GM19463 (cell line): ENCODE measurements around the gene SDK2.
"Not testable (repeated sequence)": the region's sequence is repeated elsewhere in the genome, so short reads cannot be mapped to it uniquely, and the experiment has no call there.

Experiments
- ATAC-seq: cut with Tn5 transposase; IDR thresholded peaks from one replicate; pipeline ENCODE4 v1.9.1; 2021; ENCODE audit warnings: mild to moderate bottlenecking, moderate library complexity; ENCODE audit not compliant: unreplicated experiment

The SDK2 gene

DNA sequence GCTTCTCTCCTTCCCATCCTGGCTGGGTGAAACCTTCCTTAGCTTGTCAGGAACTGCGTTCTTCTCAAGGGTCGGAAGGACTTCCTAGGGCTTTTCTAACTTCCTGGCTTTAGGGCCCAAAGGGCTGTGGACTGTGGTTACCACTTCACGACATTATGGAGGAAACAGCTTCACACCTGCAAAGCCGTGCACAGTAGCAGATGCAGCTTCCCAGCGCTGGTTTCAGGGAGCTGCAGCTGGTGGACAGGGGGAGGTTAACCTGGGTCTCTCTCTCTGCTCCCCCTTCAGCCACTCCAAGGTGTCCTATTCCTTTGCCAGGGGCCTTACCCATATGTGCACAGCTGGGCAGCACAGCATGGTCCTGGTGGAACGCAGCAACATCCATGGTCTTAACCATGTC lies 176.6 kb downstream of the SDK2 start:
- ATAC-seq, result no peak

DNA sequence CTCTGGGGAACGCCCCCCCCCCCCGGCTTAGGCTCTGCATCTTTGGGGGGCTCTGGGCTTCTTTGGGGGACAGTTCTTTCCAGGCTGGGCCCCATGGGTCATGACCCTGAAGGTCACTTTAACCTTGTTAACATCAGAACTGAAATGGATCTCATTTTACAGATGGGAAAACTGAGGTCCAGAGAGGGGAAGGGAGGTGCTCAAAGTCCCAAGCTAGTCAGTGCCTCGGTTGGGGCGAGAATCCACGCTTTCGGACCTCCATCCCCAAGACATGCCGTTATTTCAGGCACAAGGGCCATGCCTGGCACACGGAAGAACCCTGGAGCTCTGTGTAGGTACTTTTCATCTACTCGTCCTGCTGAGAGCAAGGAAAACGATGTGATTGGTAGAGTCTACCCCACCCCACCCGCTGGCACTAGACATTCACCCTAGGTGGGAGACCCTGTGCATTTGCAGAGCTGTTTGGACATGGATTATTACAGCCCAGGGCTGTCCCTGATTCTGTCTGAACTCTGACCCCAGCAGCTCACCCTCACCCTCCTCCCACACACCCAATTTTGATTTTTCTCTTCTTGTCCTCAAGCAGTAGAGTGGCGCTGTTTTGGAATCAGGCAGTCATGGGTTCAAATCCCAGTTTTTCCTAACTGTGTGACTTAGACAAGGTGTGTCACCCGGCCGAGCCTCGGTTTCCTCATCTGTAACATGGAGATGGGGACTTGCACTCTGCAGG lies 177.4 kb downstream of the SDK2 start:
- ATAC-seq, result no peak

DNA sequence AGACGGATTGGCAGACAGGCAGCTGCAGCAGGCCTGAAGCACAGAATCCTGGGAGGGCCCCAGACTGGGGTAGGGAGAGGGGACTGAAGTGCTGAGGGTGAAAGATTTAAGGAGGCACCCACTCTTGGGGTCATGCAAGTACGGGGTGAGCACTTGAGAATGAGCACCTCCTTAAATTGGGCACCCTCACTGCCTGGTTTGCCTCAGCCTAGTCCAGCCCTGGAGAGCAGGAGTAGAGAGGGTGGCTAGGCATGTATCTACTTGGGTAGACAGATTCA lies 178.4 kb downstream of the SDK2 start:
- ATAC-seq, result no peak

DNA sequence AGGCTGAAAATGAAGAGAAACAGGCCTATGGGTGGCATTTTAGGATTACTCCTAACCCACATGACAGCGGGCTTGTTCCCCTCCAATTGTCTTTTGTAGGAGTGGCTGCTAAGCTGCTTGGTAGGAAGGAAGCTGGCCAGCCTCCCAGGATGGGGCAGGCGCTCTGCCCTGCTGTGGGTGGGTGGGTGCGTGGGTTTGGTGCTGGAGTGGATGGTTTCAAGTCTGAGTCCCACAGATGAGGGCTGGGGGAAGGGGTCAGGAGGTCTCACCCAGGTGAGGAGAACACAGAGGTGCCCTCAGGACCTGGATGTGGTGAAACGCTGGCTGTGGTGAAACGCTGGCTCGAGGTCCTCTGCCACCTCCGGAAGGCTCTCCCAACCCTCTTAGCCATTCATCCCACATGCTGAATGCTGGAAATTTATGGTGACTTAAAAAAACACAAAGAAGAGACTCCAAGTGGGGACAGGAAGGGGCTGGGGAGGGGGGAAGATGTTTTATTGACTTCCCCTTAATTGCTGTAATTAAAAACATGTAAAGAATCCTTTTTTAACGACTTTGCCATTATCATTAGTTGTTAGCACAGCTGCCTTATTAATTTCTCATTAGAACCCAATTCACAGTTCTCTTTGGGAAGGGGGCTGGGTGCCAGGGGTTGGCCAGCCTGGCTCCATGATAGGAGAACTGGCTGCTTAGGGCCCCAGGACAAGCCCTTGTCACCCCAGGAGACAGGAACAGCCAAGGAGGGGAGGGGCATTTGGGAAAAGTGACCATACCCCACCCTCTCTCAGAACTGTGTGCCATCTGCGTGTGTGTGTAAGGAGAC lies 178.9 kb downstream of the SDK2 start:
- ATAC-seq, result no peak

DNA sequence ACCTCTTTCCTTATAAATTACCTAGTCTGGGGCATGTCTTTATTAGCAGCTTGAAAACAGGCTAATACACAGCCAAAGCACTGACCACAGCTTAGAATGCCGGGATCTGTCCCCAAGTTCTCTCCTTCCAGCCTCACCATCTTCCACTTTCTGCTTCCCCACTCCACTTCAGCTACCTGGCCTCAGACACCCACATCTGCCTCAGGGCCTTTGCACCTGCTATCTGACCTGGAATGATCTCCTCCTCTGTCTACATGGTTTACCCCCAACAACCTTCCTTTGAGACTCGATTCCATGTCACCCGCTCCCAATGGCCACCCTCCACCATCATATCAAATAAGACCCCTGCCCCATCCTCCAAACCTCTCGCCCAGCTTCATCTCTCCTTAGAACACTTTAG lies 179.8 kb downstream of the SDK2 start:
- no peak for ATAC-seq

DNA sequence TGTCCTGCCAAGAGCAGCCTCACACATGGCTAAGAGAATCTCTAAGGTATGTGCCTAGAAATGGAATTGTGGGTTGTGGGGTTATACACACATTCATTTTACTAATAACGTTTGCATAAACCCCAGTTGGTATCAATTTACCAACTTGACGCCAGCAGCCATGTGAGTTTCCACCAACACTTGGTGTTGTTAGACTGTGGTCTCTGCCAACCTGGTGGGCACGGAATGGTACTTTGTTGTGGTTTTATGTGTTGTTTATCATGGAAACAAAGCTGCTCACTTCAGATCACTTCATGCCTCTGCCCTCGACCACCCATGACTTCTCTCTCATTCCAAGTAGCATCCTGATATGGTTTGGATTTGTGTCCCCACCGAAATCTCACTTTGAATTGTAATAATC lies 180.4 kb downstream of the SDK2 start:
- no peak for ATAC-seq

DNA sequence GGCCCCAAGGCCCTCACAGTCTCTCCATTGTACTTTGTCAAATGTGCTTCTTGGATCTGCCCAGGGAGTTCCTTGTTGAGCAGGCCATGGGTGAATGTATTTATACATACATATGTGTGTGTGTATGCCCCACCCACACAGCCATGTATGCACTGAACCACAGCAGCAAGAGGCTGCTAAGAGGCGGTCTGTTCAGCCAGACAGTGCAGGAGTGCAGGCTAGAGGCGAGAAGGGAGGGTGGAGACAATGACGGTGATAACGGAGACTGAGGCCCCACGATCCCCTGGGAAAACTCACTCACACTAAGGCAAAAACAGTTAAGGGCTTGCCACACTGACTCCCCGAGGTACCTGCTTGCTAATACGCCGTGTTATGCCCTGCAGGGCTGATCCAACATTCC lies 181.4 kb downstream of the SDK2 start:
- ATAC-seq, result no peak

DNA sequence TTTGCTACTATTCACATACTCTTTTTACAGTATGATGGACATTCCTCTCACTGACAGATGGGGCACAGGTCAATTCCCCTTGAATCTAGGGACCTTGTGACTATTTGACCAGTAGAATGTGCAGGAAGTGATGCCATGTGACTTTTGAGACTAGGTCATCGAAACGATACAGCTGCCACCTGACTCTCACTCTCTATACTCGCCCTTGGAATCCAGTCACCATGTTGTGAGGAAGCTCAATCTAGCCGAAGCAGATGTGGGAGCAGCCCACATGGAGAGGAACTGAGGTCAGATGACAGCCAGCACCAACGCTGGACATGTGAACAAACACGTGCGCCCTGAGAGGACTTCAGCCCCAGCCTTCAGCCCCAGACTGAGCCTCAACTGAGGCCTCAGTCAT lies 184.3 kb downstream of the SDK2 start:
- no peak for ATAC-seq

DNA sequence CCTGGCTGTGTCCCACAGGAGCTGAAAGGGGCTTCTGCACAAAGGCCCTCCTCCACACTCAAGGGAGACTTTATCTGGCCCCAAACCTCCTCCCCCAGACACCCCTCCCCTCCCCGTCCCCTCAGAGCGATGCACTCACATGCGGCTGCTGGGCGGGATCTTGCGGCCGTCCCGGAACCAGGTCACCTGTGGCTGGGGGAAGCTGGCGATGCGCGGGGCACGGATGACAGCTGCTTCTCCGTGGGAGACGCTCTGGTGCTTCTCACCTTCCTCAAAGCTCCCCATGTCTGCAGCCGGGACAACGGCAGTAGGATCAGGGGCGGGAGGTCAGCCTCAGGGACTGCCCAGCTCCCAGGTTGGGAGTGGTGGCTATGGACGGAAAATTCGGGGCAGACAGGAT lies 188.5 kb downstream of the SDK2 start:
- no peak for ATAC-seq

DNA sequence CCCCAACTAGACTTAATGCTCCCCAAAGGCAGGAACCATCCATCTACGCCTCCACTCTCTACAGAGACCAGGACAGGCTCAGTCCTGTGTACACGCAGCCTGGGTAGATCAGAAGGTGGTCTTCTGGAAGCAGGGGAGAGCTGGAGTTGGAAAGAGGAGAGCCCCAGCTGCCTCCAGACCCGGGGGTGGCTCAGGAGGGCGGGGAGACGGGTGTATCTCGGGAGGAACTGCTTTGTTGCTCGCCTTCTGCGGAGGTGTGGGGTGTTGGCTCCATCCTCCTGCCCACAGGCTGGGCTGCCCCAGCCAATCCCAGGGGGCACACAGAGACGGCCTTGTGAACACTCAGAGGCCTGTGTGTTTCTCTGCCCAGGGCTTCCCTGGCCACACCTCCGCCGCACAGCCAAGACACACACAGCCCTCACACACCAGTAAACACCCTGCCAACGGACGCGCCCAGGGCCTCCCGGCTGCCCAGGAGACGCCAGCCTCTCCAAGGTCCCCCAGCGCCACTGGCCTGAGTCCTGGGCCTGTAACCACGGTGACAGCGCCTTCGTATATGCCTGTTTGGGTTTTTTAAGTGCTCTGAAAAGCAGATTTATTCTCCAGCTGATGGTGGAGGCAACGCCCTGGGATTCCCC lies 189.1 kb downstream of the SDK2 start:
- no peak for ATAC-seq

DNA sequence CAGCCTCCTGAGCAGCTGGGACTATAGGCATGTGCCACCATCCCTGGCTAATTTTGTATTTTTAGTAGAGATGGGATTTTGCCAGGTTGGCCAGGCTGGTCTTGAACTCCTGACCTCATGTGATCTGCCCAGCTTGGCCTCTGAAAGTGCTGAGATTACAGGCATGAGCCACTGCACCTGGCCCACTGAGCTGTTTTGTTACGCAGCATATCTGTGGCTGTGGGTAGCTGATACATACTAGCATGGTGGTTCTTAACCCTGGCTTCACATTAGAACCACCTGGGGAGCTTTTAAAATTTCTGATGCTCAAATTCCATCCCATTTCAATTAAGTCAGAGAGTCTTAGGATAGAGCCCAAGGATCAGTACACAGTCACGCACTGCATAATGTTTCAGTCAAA lies 190.8 kb downstream of the SDK2 start:
- not testable (repeated sequence) for ATAC-seq

DNA sequence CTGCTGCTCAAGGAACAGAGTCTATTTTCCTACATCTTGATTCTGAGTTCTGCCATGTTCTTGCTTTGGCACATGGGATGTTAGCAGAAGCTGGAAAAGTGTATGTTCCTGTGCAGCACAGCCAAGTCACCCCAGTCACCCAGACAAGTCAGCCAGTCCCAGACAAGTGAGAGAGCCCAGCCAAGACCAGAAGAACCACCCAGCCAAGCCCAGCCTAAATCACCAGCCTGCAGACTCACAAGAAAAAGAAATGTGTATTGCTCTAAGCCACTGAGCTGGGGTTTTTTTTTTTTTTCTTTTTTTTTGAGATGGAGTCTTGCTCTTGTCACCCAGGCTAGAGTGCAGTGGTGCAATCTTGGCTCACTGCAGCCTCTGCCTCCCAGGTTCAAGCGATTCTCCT lies 191.2 kb downstream of the SDK2 start:
- ATAC-seq, result no peak

DNA sequence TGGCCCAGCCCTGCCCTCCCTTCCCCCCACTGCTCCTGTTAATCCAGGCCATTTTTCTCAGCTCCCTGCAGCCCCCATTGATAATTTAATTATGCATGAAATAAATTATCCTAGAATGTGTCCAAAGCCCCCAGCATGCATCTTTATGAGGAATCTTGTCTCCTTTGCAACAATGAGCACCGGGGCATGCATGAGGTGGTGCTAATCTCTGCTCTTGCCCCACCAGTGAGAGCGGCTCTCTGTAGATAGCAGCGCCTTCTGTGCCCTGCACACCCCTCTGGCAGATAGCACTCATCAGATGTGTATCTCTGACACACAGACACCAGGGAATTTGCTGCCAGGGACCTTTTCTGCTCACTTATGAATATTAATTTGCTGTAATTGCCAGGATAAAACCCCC lies 192.2 kb downstream of the SDK2 start:
- no peak for ATAC-seq

DNA sequence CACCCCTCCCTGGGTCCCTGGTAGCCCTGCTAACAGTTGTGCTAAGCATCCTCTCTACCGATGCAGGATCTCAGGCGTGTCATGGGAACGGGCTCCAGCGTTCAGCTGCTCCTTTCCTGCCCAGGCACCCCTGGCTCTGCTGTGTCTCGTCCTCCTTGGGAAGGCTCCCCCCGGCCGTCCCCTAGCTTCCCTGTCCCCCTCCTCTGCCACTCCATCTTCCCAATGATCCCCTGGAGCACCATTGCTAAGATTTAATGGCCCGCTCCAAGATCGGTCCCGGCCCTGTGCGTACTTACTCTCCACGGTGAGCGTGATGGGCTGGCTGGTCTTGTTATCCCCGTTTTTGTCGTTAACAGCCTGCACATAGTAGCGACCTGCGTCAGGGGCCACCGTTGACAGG lies 196.9 kb downstream of the SDK2 start:
- ATAC-seq, result no peak

DNA sequence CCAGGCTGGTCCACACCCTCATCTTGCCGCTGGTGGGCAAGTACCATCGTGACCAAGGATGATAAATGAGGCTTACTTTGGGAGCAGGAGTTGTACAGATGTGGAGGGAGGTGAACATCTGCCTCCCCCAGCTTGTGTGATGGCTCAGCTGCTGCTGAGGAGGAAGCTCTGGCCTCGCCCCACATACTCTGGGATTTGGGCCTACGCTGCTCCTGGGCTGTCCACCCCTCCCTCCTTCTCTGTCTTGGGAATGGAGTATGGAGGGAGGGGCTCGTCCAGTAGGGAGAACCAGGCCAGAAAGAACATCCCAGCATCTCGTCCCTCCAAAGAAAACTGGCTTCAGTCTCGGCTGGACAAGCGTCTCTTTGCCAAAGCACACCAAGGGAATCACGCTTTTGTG lies 197.6 kb downstream of the SDK2 start:
- ATAC-seq, result no peak

DNA sequence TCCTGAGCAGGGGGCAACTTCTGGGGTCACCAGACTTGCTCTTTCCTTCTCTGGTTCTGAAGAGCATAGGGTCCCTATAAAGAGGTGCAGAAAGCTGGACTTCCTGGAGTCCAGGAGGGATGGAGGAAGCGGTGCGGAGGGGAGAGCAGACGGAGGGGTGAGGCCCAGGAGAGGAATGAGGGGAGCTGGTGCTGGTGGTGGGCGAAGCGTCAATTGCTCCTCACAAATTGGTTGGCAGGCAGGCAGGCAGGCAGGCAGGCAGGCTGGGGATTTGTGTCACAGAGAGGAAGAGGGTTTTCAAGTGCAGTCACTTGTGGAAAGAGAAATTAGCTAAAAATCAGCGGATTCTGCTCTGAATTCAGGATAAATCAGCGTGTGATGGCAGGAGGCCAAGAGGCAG lies 198.8 kb downstream of the SDK2 start:
- ATAC-seq, result no peak

DNA sequence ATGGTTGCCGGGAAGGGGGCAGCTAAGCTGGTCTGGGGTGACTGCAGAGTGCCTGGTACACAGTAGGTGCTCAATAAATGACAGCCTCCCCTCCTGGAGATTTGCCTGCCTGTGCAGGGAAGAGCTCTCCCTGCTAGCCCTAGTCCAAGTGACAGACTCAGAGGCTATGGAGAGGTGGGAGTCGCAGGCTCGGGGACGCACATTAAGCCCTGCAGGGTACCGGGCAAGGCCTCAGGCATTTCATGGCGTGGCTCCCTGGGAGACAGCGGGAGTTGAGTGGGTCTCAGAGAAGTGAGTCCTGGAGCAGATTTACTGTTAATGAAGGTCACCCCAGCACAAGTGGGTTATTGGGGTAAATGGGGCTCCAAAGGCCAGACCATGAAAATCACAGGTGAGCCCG lies 200.2 kb downstream of the SDK2 start:
- ATAC-seq, result no peak

DNA sequence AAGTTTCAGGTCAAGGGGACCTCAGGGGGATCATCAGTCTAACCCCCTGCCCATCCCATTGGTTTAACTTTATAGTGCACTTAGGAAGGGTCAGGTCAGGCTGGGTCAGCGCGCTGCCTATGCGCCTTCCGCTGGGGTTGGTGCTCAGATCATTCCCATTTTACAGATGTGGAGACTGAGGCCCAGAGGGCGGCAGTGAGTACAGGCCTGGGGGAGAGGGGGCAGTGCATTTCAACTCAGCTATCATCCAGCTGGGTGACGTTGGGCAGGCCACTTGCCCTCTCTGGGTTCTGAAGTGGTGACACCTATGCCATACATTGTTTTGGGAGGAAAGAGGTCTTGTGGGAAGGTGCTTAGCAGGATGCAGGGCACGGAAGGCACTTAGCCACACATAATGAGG lies 204.6 kb downstream of the SDK2 start:
- no peak for ATAC-seq

DNA sequence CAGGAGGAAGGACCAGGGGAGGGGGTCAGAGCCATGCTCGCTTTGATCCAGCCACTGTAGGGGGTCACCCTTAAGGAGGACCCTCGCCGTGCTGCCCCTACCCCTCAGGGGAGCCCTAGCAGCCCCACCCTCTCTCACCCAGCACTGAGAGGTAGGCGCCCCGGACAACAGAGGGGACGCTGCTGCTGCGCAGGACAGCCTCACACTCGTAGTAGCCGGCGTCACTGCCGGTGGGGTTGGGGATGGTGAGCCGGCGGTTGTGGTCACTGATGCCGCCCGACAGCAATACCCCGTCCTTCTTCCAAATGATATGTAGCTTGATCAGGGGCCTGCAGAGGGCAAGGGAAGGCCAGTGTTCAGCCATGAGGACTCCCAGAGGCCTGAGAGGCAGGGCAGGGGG lies 206.4 kb downstream of the SDK2 start:
- ATAC-seq, result no peak

DNA sequence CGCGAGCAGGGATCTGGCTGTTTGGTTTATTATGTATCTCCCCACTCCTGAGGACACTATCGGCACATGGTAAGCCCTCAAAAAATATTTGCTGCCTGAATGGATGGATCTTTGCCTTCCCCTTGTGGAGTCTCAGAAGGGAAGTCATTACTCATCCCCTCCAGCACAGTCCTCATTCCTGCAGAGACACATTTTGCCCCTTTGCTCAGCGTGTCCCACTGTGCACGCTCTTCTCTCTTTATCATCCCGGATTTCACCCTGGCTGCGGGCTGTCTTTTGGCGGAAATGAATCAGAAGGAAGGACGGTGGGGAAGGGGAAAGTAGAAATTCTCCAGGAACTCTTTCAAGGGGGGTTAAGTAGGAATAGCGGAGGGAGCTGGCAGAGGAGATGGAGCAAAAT lies 207.3 kb downstream of the SDK2 start:
- ATAC-seq, result no peak

DNA sequence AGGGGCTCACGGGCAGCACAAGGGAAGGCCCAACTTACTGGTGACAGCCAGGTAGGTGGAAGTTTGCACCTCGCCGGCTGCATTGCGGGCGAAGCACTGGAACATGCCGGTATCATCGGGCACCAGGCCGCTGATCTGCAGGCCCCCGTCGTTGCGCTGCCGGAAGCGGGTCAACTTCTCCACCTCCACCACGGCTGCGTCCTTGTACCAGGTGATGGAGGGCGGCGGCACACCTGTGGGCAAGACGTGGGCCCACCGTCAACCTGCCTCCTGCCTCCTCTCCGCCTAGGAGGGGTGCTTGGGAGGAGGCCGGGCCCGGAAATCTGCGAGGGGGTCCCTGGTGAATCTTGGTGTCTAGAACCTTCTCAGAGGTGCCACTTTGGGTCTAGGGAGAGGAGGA lies 208.8 kb downstream of the SDK2 start:
- no peak for ATAC-seq

DNA sequence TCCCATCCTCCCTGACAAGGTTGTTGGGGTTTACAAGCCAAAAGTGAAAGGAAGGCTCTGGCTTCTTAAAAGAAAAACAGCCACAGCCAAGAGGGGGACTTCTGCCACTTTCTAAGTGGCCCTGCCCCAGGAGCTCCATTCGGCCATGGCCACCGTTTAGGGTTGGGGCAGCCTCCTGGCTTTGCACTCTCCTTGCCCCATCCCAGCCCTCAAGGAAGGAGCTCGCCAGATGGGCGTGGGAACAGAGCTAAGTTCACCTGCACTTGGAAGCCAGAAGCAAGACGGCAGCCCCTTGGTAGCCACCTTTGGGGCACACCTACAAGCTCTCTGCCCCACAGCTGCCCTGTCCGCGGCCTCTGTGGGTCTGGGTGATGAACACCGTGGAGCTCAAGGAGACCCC lies 210.1 kb downstream of the SDK2 start:
- no peak for ATAC-seq
